Stimulated activated CD4-positive, alpha-beta T cell treated with anti-CD3 and anti-CD28 coated beads, Interleukin-12 subunit alpha, Interleukin-12 subunit beta, amount 100 ng/mL, for 24 hours (primary cell): Measurements from ENCODE around the gene SIAH1.
"Not testable (repeated sequence)": the region's sequence is repeated elsewhere in the genome, so short reads cannot be mapped to it uniquely, and the experiment has no call there.

ENCODE experiments used
- DNase-seq, 2 experiments: peaks; one replicate each; pipeline ENCODE4 v3.0.0-alpha.2; 2020; ENCODE audit warnings: low read depth in 2 of 2

SIAH1 gene

GRCh38 chr16:48393485-48394354 lies 8.5 kb upstream of the SIAH1 start:
- no peak for DNase-seq

- DNase-seq, result no peak
These were observed 7.2 kb upstream of the SIAH1 start for GRCh38 chr16:48392407-48392806.

- DNase-seq, result no peak
These were observed 1.5 kb upstream of the SIAH1 start for GRCh38 chr16:48386559-48387312.

- no peak for DNase-seq
These were observed 527 bp downstream of the SIAH1 start for GRCh38 chr16:48384520-48385252.

- no peak for DNase-seq
These were observed 1.2 kb downstream of the SIAH1 start for GRCh38 chr16:48383877-48384519.

DNA sequence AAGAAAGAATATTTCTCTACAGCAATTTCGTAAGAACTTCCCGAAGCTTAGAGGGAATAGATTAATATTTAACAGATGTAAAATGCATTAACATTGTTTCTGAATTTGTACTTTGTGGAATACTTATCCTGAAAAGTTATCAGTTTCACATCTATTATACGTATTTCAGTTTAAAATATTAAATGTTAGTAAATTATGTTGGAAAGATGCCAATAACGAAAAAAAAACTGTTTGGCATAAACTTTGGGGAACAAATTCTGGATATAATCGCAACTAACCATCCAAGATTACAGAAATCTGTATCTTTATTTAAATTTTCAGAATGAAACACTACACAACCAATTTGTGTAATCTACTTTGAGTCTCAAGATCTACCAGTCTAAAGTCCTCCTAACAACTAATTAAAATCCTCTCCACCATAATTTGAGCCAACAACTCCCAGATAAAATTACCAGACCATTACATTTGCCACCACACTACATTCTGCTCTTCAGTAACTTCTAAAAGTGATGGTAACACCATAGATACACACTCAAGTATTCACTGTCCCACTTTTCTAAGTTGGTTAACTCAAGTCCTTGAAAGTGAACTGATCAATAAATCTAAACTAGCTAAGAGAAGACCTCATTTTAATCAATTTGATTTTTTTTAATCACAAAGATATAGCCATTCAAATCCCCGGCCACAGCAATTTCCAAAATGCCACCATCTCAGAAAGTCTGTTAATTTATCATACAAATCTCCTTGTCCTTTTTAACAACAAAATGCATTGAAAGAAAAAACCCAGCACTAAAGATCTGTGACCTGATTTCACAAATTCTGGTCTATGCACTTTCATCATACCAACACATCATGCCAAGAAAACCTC lies 2.0 kb downstream of the SIAH1 start:
- no peak for DNase-seq

DNA sequence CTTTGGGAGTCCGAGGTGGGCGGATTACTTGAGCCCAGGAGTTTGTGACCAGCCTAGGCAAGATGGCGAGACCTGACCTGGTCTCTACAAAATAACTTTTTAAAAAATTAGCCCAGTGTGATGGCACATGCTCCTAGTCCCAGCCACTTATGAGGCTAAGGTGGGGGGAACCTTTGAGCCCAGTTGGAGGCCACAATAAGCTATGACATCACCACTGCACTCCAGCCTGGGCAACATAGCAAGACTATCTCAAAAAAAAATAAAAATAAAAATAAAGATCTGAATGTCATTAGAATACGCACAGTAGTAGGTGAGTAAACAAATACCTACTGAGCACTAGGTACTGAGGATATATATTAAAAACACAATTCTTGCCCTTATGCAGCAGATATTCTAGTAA lies 3.1 kb downstream of the SIAH1 start:
- no peak for DNase-seq

GRCh38 chr16:48381201-48381600 lies 4.0 kb downstream of the SIAH1 start:
- DNase-seq, result no peak

DNA sequence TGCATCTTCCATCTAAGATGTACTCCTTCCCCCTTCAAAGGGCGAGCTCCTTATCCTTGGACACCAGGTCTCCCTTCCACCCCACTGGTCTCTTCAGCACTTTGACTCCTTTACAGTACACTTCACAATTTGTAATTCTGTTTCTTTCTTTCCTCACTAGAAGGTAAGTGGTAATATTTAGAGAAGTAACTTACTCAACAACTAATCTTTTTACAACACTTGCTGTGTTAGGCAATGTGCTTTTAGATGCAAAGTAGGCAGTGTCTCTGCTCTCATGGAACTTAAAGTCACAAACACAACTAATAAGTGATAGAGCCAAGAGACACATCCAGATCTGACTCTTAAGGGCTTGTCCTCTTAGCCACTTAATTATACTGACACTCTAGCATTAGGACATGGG lies 6.4 kb downstream of the SIAH1 start:
- no peak for DNase-seq

- no peak for DNase-seq
These were observed 6.9 kb downstream of the SIAH1 start for GRCh38 chr16:48378276-48378675.

GRCh38 chr16:48377301-48377700 lies 7.9 kb downstream of the SIAH1 start:
- not testable (repeated sequence) for DNase-seq

GRCh38 chr16:48374255-48374654 lies 11.0 kb downstream of the SIAH1 start:
- no peak for DNase-seq

DNA sequence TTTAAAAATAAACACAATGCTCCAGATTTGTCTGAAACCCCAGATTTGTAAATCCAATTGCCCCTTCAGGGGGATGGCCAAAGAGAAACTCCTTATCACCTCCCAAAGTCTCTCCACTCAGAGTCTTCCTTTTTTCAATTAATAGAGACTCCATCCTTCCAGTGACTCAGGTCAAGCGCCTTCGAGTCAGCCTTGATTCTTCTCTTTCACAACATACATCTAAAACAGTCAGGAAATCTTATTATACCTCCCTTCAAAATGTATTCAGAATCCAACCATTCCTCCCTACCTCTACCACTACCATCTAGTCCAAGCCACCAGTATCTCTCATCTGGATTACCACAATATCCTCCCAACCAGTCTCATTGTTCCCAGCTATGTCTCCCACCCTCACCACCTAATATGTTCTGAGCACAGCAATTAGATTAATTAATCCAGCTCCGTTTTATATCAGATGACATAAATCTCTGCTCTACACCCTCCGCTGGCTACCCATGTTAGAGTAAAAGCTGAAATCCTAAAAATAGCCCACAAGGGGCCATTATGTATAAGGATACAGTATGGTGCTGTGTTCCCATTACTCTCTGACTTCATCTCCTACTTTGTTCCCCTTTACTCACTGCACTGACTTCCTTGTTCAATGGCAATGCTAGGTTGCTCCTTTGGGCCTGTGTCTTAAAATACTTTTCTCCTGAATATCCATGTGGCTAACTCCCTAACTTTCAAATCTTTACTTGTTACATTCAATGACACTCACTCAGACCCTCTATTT lies 11.8 kb downstream of the SIAH1 start:
- no peak for DNase-seq

GRCh38 chr16:48372744-48373143 lies 12.5 kb downstream of the SIAH1 start:
- no peak for DNase-seq

GRCh38 chr16:48371393-48371780 lies 13.8 kb downstream of the SIAH1 start:
- no peak for DNase-seq

DNA sequence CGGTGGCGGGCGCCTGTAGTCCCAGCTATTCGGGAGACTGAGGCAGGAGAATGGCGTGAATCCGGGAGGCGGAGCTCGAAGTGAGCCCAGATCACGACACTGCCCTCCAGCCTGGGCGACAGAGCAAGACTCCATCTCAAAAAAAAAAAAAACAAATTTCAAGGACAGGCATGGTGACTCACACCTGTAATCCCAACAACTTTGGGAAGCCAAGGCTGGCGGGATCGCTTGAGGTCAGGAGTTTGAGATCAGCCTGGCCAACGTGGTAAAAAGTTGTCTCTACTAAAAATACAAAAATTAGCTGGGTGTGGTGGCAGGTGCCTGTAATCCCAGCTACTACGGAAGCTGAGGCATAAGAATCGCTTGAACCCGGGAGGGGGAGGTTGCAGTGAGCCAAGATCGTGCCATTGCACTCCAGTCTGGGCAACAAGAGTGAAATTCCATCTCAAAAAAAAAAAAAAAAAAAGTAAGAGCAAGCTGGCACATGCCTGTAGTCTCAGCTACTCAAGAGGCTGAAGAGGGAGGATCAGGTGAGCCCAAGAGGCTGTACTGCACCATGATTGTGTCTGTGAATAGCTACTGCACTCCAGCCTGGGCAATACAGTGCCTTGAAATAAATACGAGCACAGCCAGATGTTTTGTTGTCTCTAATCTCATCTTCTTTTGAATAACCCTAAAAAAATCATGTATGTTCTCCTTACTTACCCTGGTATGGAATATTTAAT lies 14.4 kb downstream of the SIAH1 start:
- DNase-seq, result not testable (repeated sequence)

GRCh38 chr16:48370229-48370628 lies 15.0 kb downstream of the SIAH1 start:
- DNase-seq, result no peak

DNA sequence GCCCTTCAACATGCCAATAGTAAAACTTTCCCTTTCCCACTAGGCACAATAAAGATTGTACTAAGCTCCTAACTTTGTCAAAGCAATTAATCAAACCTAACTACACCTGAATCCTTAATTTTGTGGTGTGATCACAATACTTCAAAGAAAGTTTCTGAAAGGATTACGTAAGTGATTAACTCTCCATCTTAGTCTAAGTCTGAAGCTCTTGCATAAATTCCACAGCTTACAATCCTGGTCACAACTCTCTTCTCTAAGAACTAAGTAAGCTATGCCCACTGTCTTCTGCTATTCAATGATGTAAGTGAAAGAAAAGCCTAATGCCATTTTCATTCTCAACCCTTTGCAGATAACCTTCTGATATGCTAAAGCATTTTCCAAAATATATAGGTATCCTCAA lies 15.4 kb downstream of the SIAH1 start:
- DNase-seq, result no peak

GRCh38 chr16:48367441-48368049 lies 17.7 kb downstream of the SIAH1 start:
- no peak for DNase-seq
